ENCODE measurements around the gene ZNF490.
A peak's percentile ranks its signal among the peaks of the same experiment; 100 is the strongest.

Gene ZNF490

DNA sequence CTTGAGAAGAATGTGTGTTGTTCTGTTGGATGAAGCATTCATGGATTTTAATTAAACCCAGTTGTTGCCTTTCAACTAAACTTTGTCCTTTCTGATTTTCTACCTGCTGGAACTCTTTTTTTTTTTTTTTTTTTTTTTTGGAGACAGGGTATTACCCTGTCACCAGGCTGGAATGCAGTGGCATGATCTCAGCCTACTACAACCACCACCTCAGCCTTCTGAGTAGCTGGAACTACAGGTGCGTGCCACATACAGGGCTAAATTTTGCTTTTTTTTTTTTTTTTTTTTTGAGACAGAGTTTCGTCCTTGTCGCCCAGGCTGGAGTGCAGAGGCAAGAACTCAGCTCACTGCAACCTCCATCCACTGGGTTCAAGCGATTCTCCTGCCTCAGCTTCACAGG lies 7.0 kb upstream of the ZNF490 start:
- Histone ChIP-seq H3K27ac (ENCODE audit: low read depth, low read length) (no peak overlapping the region), H3K9me3 (ENCODE audit: control insufficient read depth, insufficient read depth, low read length) (no peaks in the 10 kb centered on the region), H3K4me3 (ENCODE audit: low read depth, low read length) (no peak overlapping the region), H3K4me1 (ENCODE audit: control insufficient read depth, insufficient read depth, low read length) (no peaks in the 10 kb centered on the region), H3K27me3 (ENCODE audit: control insufficient read depth, insufficient read depth, low read length) (no peaks in the 10 kb centered on the region), H3K36me3 (ENCODE audit: control insufficient read depth, insufficient read depth, low read length) (peaks cover 23% of the 10 kb centered on the region), H3K9ac (ENCODE audit: low read depth, low read length) (no peak overlapping the region)

- Histone ChIP-seq H3K27me3 (ENCODE audit: control insufficient read depth, insufficient read depth, low read length) (no peaks in the 10 kb centered on the region), H3K4me3 (ENCODE audit: low read depth, low read length) (peak overlapping the region; percentile 82), H3K4me1 (ENCODE audit: control insufficient read depth, insufficient read depth, low read length) (no peaks in the 10 kb centered on the region), H3K27ac (ENCODE audit: low read depth, low read length) (peak overlapping the region; percentile 94), H3K9me3 (ENCODE audit: control insufficient read depth, insufficient read depth, low read length) (no peaks in the 10 kb centered on the region), H3K36me3 (ENCODE audit: control insufficient read depth, insufficient read depth, low read length) (peaks cover 36% of the 10 kb centered on the region), H3K9ac (ENCODE audit: low read depth, low read length) (peak overlapping the region; percentile 79)
Measured at GRCh38 chr19:12611361-12611699, 717 bp upstream of the ZNF490 start.

DNA sequence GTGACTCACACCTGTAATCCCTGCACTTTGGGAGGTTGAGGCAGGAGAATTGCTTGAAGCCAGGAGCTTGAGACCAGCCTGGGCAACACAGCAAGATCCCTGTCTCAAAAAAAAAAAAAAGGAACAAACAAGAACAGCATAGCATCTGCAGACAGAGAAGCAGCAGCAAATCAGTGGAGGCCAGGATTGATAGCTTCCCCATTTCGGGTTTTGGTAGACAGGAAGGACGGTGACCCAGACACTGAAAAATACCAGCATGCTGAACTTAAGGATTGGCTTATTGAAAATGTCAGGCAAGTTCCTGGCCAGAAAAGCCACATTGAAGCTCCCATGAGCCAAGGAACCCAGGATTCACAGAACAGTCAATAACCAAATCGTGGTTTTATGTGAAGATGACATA lies 3.0 kb downstream of the ZNF490 start:
- Histone ChIP-seq H3K9me3 (ENCODE audit: control insufficient read depth, insufficient read depth, low read length) (no peaks in the 10 kb centered on the region), H3K36me3 (ENCODE audit: control insufficient read depth, insufficient read depth, low read length) (peaks cover 21% of the 10 kb centered on the region), H3K4me3 (ENCODE audit: low read depth, low read length) (no peak overlapping the region), H3K27me3 (ENCODE audit: control insufficient read depth, insufficient read depth, low read length) (no peaks in the 10 kb centered on the region), H3K9ac (ENCODE audit: low read depth, low read length) (no peak overlapping the region), H3K27ac (ENCODE audit: low read depth, low read length) (no peak overlapping the region), H3K4me1 (ENCODE audit: control insufficient read depth, insufficient read depth, low read length) (no peaks in the 10 kb centered on the region)

- Histone ChIP-seq H3K4me1 (ENCODE audit: control insufficient read depth, insufficient read depth, low read length) (no peaks in the 10 kb centered on the region), H3K36me3 (ENCODE audit: control insufficient read depth, insufficient read depth, low read length) (peaks cover 18% of the 10 kb centered on the region), H3K27me3 (ENCODE audit: control insufficient read depth, insufficient read depth, low read length) (no peaks in the 10 kb centered on the region), H3K27ac (ENCODE audit: low read depth, low read length) (no peak overlapping the region), H3K4me3 (ENCODE audit: low read depth, low read length) (no peak overlapping the region), H3K9ac (ENCODE audit: low read depth, low read length) (no peak overlapping the region), H3K9me3 (ENCODE audit: control insufficient read depth, insufficient read depth, low read length) (no peaks in the 10 kb centered on the region)
Measured at GRCh38 chr19:12606796-12607195, 3.8 kb downstream of the ZNF490 start.

DNA sequence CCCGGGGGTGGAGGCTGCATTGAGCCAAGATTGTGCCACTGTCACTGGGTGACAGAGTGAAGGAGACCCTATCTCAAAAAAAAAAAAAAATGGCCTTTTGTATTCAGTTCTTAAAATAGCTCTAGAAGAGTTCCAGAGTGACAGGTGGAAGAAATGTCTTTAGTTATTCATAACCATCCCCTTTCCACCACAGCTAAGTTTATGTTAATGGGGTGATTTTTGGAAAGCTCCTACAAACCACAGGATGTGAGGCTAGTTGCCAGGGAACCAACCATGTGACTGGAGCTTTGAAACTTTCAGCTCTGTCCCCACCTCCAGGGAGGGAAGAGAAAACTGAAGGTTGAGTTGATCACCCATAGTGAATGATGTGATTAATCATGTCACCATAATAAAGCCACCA lies 6.9 kb downstream of the ZNF490 start:
- H3K36me3 ChIP-seq (ENCODE audit: control insufficient read depth, insufficient read depth, low read length): peaks cover 14% of the 10 kb centered on the region
- no peak overlapping the region for H3K4me3 ChIP-seq (ENCODE audit: low read depth, low read length)
- no peak overlapping the region for H3K9ac ChIP-seq (ENCODE audit: low read depth, low read length)
- no peaks in the 10 kb centered on the region for H3K4me1 ChIP-seq (ENCODE audit: control insufficient read depth, insufficient read depth, low read length)
- H3K9me3 ChIP-seq (ENCODE audit: control insufficient read depth, insufficient read depth, low read length): no peaks in the 10 kb centered on the region
- no peaks in the 10 kb centered on the region for H3K27me3 ChIP-seq (ENCODE audit: control insufficient read depth, insufficient read depth, low read length)
- no peak overlapping the region for H3K27ac ChIP-seq (ENCODE audit: low read depth, low read length)

DNA sequence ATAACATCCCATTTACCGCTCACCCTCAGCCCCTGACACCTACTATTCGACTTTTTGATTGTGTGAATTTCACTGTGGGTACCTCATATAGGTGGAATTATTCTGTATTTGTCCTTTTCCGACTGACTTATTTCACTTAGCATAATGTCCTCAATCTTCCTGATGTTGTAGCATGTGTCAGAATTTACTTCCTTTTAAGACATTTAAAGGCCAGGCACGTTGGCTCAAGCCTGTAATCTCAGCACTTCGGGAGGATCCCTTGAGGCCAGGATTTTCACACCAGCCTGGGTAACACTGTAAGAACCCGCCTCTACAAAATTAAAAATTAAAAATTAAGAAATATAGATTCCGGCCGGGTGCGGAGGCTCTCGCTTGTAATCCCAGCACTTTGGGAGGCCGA lies 13.0 kb downstream of the ZNF490 start:
- Histone ChIP-seq H3K4me3 (ENCODE audit: low read depth, low read length) (no peak overlapping the region), H3K9me3 (ENCODE audit: control insufficient read depth, insufficient read depth, low read length) (no peaks in the 10 kb centered on the region), H3K9ac (ENCODE audit: low read depth, low read length) (no peak overlapping the region), H3K36me3 (ENCODE audit: control insufficient read depth, insufficient read depth, low read length) (no peaks in the 10 kb centered on the region), H3K4me1 (ENCODE audit: control insufficient read depth, insufficient read depth, low read length) (no peaks in the 10 kb centered on the region), H3K27ac (ENCODE audit: low read depth, low read length) (no peak overlapping the region), H3K27me3 (ENCODE audit: control insufficient read depth, insufficient read depth, low read length) (no peaks in the 10 kb centered on the region)

- Histone ChIP-seq H3K27ac (ENCODE audit: low read depth, low read length) (no peak overlapping the region), H3K4me1 (ENCODE audit: control insufficient read depth, insufficient read depth, low read length) (no peaks in the 10 kb centered on the region), H3K27me3 (ENCODE audit: control insufficient read depth, insufficient read depth, low read length) (no peaks in the 10 kb centered on the region), H3K9me3 (ENCODE audit: control insufficient read depth, insufficient read depth, low read length) (no peaks in the 10 kb centered on the region), H3K4me3 (ENCODE audit: low read depth, low read length) (no peak overlapping the region), H3K9ac (ENCODE audit: low read depth, low read length) (no peak overlapping the region), H3K36me3 (ENCODE audit: control insufficient read depth, insufficient read depth, low read length) (no peaks in the 10 kb centered on the region)
Measured at GRCh38 chr19:12596927-12597548, 13.6 kb downstream of the ZNF490 start.

DNA sequence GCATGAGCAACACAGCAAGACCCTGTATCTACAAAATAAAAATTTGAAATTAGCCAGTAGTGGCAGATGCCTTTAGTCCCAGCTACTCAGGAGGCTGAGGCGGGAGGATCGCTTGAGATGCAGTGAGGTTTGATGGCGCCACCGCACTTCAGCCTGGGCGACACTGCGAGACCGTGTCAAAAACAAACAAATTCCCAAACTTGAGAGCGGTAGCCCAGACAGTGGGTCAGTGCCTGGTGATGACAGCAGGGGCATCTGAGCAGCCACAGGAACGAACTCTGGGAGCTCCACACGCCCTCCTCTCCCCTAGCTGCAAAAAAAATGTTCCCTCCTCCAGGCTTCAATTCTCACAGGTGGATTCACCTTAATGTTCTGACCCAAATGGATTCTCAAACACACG lies 14.1 kb downstream of the ZNF490 start:
- no peaks in the 10 kb centered on the region for H3K36me3 ChIP-seq (ENCODE audit: control insufficient read depth, insufficient read depth, low read length)

DNA sequence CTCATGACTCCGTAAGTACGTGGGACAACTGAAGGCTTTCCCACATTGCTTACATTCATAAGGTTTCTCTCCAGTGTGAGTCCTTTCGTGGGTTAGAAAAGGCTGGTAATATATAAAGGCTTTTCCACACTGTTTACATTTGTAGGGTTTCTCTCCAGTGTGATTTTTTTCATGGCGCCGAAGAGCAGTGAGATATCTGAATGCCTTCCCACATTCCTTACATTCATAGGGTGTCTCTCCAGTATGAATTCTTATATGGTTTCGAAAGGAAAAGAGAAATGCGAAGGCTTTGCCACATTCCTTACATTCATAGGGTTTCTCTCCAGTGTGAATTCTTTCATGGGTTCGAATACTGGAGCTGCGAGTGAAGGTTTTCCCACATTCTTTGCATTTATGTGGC lies 29.5 kb downstream of the ZNF490 start:
- H3K27me3 ChIP-seq (ENCODE audit: control insufficient read depth, insufficient read depth, low read length): no peaks in the 10 kb centered on the region
- H3K4me3 ChIP-seq (ENCODE audit: low read depth, low read length): no peak overlapping the region
- H3K4me1 ChIP-seq (ENCODE audit: control insufficient read depth, insufficient read depth, low read length): no peaks in the 10 kb centered on the region
- H3K9ac ChIP-seq (ENCODE audit: low read depth, low read length): no peak overlapping the region
- peaks cover 28% of the 10 kb centered on the region for H3K9me3 ChIP-seq (ENCODE audit: control insufficient read depth, insufficient read depth, low read length)
- H3K36me3 ChIP-seq (ENCODE audit: control insufficient read depth, insufficient read depth, low read length): peaks cover 43% of the 10 kb centered on the region
- no peak overlapping the region for H3K27ac ChIP-seq (ENCODE audit: low read depth, low read length)

More for the DNA sequence above, 14.1 kb downstream of the ZNF490 start:
- no peaks in the 10 kb centered on the region for H3K4me1 ChIP-seq (ENCODE audit: control insufficient read depth, insufficient read depth, low read length)
- H3K9me3 ChIP-seq (ENCODE audit: control insufficient read depth, insufficient read depth, low read length): no peaks in the 10 kb centered on the region
- no peak overlapping the region for H3K4me3 ChIP-seq (ENCODE audit: low read depth, low read length)
- no peaks in the 10 kb centered on the region for H3K27me3 ChIP-seq (ENCODE audit: control insufficient read depth, insufficient read depth, low read length)
- H3K9ac ChIP-seq (ENCODE audit: low read depth, low read length): no peak overlapping the region
- no peak overlapping the region for H3K27ac ChIP-seq (ENCODE audit: low read depth, low read length)

DNA sequence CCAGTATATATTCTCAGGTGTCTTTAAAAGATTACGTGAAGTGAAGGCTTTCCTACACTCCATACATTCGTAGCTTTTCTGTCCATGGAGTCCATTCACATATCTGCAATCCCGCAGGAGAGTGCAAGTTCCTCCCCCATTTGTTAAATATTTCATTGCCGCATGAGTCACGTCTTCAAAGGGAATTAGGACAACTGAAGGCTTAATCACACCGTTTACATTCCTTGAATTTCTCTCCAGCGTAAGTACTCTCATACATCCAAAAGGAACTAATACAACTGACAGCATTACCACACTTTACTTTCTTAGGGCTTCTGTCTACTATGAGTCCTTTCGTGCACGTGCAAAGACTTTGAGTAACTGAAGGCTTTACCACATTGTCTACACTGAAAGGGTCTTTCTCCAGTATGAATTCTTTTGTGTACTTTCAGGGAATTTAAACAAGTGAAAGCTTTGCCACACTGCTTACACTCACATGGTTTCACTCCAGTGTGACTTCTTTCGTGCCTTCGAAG lies 30.4 kb downstream of the ZNF490 start:
- H3K36me3 ChIP-seq (ENCODE audit: control insufficient read depth, insufficient read depth, low read length): peaks cover 43% of the 10 kb centered on the region
- no peak overlapping the region for H3K27ac ChIP-seq (ENCODE audit: low read depth, low read length)
- H3K4me3 ChIP-seq (ENCODE audit: low read depth, low read length): no peak overlapping the region
- no peaks in the 10 kb centered on the region for H3K4me1 ChIP-seq (ENCODE audit: control insufficient read depth, insufficient read depth, low read length)
- H3K9me3 ChIP-seq (ENCODE audit: control insufficient read depth, insufficient read depth, low read length): peaks cover 28% of the 10 kb centered on the region
- no peaks in the 10 kb centered on the region for H3K27me3 ChIP-seq (ENCODE audit: control insufficient read depth, insufficient read depth, low read length)
- no peak overlapping the region for H3K9ac ChIP-seq (ENCODE audit: low read depth, low read length)

- Histone ChIP-seq H3K4me3 (ENCODE audit: low read depth, low read length) (no peak overlapping the region), H3K4me1 (ENCODE audit: control insufficient read depth, insufficient read depth, low read length) (peaks cover 4% of the 10 kb centered on the region), H3K9ac (ENCODE audit: low read depth, low read length) (no peak overlapping the region), H3K9me3 (ENCODE audit: control insufficient read depth, insufficient read depth, low read length) (peaks cover 28% of the 10 kb centered on the region), H3K27me3 (ENCODE audit: control insufficient read depth, insufficient read depth, low read length) (no peaks in the 10 kb centered on the region), H3K36me3 (ENCODE audit: control insufficient read depth, insufficient read depth, low read length) (peaks cover 43% of the 10 kb centered on the region), H3K27ac (ENCODE audit: low read depth, low read length) (no peak overlapping the region)
Measured at GRCh38 chr19:12578641-12579040, 32.0 kb downstream of the ZNF490 start.
